T-helper 9 cell (primary cell): ENCODE data around the gene P3H2.

Experiments used
- DNase-seq: peaks from one replicate; pipeline ENCODE4 v3.0.0-alpha.2; 2020

The P3H2 gene

GRCh38 chr3:190013943-190014924 lies 106.5 kb downstream of the P3H2 start:
- no peak for DNase-seq

- no peak for DNase-seq
Observed at GRCh38 chr3:190012784-190013183, 107.9 kb downstream of the P3H2 start.

GRCh38 chr3:190012314-190012782 lies 108.3 kb downstream of the P3H2 start:
- no peak for DNase-seq

- DNase-seq, result no peak
Observed at GRCh38 chr3:190010486-190010885, 110.2 kb downstream of the P3H2 start.

GRCh38 chr3:190009614-190010013 lies 111.1 kb downstream of the P3H2 start:
- DNase-seq, result no peak

GRCh38 chr3:190008432-190008831 lies 112.3 kb downstream of the P3H2 start:
- no peak for DNase-seq

- no peak for DNase-seq
Observed at GRCh38 chr3:190005343-190006113, 115.2 kb downstream of the P3H2 start.

GRCh38 chr3:190004656-190005055 lies 116.0 kb downstream of the P3H2 start:
- DNase-seq, result no peak

GRCh38 chr3:190003681-190004123 lies 117.0 kb downstream of the P3H2 start:
- no peak for DNase-seq

GRCh38 chr3:190003068-190003467 lies 117.6 kb downstream of the P3H2 start:
- no peak for DNase-seq

GRCh38 chr3:190001426-190001825 lies 119.3 kb downstream of the P3H2 start:
- DNase-seq, result no peak

- no peak for DNase-seq
Observed at GRCh38 chr3:190000861-190001196, 119.9 kb downstream of the P3H2 start.

GRCh38 chr3:190000187-190000860 lies 120.4 kb downstream of the P3H2 start:
- DNase-seq, result no peak

- no peak for DNase-seq
Observed at GRCh38 chr3:189999718-190000117, 121.0 kb downstream of the P3H2 start.

- DNase-seq, result no peak
Observed at GRCh38 chr3:189995129-189995528, 125.6 kb downstream of the P3H2 start.

GRCh38 chr3:189990826-189991225 lies 129.9 kb downstream of the P3H2 start:
- DNase-seq, result no peak

GRCh38 chr3:189988854-189989253 lies 131.8 kb downstream of the P3H2 start:
- DNase-seq, result no peak

GRCh38 chr3:189988322-189988721 lies 132.4 kb downstream of the P3H2 start:
- DNase-seq, result no peak

- DNase-seq, result no peak
Observed at GRCh38 chr3:189985948-189986347, 134.7 kb downstream of the P3H2 start.

- DNase-seq, result no peak
Observed at GRCh38 chr3:189983612-189984011, 137.1 kb downstream of the P3H2 start.

- DNase-seq, result no peak
Observed at GRCh38 chr3:189982321-189982945, 138.3 kb downstream of the P3H2 start.

- DNase-seq, result no peak
Observed at GRCh38 chr3:189981668-189982067, 139.0 kb downstream of the P3H2 start.

GRCh38 chr3:189978753-189979152 lies 141.9 kb downstream of the P3H2 start:
- DNase-seq, result no peak
